ENCODE measurements around the gene SDK2. TPM values are rescaled to one million over a fixed set of nuclear protein-coding genes. Genes with fewer than 3 reads are reported as not detected.

The SDK2 gene
- total and polyA plus RNA-seq, 2 experiments from 2014 or later, result 0.74 to 5.1 TPM

DNA sequence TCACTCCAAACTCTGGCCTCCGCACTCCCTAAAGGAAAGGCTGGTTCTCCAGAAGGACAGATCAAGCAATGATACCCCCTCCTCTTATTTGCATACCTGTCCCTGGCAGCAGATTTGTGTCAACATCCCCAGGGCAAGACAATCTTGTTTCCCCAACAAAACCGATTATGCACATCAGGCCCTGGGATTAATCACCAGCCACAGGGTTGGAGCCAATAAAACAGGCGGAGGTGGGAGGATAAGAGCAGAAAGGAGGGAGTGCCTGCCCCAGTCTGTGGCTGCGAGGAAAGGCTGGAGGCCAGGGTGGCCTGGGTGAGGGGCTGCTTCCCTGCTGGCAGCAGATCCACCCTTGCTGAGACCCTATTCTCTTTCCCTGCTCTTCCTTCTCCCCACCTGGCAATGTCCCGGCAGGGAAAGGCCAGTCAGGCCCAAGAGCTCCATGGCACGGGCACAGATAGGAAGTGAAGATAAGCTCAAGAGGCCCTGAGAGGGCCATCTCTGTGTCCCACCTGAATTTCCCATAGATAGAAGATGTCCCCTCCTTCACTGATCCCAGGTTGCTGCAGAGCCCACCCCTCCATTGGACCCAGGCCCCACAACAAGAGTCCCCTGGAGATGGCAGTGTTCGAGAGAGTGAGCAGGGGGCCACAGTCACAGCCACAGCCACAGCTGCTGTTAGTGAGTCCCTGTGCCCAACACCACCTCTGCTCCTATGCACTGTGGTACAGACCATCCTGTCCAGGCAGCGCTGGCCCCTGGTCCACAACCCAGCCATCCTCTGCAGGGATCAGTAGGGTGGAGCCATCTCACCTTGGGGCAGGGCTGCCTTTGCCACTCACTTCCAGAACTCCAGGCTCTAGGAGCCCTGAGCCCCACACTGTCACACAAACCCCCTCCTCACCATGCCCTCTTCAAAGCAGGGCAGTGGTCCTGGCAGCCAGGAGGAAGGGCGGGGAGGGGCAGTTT is 137.5 kb downstream of the SDK2 start:
- Histone ChIP-seq H3F3A (replicated peaks; ENCODE audit: low read depth) (no peaks in the 10 kb centered on the region), H3K4me1 (ENCODE audit: insufficient read depth) (no peaks in the 10 kb centered on the region), H3K9me2 (ENCODE audit: insufficient read depth) (no peaks in the 10 kb centered on the region), H3K27ac (ENCODE audit: low read depth) (no peak overlapping the region), H4K20me1 (replicated peaks; ENCODE audit: insufficient read depth) (no peaks in the 10 kb centered on the region), H2AFZ (no peak overlapping the region), H3K4me3 (no peak overlapping the region), H3K36me3 (ENCODE audit: insufficient read depth) (no peaks in the 10 kb centered on the region), H3K4me2 (no peak overlapping the region), H3K79me2 (replicated peaks; ENCODE audit: insufficient read depth) (no peaks in the 10 kb centered on the region), H3K27me3 (ENCODE audit: insufficient read depth) (no peaks in the 10 kb centered on the region)
- Mint-ChIP-seq H3K9me3 (no peaks in the 10 kb centered on the region; the same call in 2 of the 3 replicates), H3K4me1 (no peaks in the 10 kb centered on the region; the same call in 2 of the 3 replicates), H3K27me3 (ENCODE audit: insufficient read depth, low read depth, poor library complexity) (peaks cover 11% of the 10 kb centered on the region), H3K27ac (no peak overlapping the region; the same call in 1 of the 2 replicates), H3K36me3 (ENCODE audit: low read depth) (no peaks in the 10 kb centered on the region), H3K4me3 (no peak overlapping the region)
- DNase-seq (ENCODE audit: low spot score), result no peak
- no peak for ATAC-seq
- TF ChIP-seq POLR2AphosphoS5 (IDR thresholded peaks at IDR 0.05; ENCODE audit: low read depth) (no peak), EZH2 (IDR thresholded peaks at IDR 0.05; ENCODE audit: low read depth, unreplicated experiment) (no peak), CREB1 (CRISPR knock-in tag; IDR thresholded peaks at IDR 0.05; ENCODE audit: low read depth) (no peak), STAT1 (IDR thresholded peaks at IDR 0.05; ENCODE audit: unreplicated experiment) (no peak), EZH2phosphoT487 (IDR thresholded peaks at IDR 0.05; ENCODE audit: unreplicated experiment) (no peak), JUNB (IDR thresholded peaks at IDR 0.05; ENCODE audit: unreplicated experiment) (no peak), ZNF114 (CRISPR knock-in tag; IDR thresholded peaks at IDR 0.05) (no peak), ZNF331 (CRISPR knock-in tag; IDR thresholded peaks at IDR 0.05; ENCODE audit: low read depth) (no peak), NANOG (IDR thresholded peaks at IDR 0.05; ENCODE audit: borderline replicate concordance) (no peak)
- TF ChIP-seq, protein P1, sequence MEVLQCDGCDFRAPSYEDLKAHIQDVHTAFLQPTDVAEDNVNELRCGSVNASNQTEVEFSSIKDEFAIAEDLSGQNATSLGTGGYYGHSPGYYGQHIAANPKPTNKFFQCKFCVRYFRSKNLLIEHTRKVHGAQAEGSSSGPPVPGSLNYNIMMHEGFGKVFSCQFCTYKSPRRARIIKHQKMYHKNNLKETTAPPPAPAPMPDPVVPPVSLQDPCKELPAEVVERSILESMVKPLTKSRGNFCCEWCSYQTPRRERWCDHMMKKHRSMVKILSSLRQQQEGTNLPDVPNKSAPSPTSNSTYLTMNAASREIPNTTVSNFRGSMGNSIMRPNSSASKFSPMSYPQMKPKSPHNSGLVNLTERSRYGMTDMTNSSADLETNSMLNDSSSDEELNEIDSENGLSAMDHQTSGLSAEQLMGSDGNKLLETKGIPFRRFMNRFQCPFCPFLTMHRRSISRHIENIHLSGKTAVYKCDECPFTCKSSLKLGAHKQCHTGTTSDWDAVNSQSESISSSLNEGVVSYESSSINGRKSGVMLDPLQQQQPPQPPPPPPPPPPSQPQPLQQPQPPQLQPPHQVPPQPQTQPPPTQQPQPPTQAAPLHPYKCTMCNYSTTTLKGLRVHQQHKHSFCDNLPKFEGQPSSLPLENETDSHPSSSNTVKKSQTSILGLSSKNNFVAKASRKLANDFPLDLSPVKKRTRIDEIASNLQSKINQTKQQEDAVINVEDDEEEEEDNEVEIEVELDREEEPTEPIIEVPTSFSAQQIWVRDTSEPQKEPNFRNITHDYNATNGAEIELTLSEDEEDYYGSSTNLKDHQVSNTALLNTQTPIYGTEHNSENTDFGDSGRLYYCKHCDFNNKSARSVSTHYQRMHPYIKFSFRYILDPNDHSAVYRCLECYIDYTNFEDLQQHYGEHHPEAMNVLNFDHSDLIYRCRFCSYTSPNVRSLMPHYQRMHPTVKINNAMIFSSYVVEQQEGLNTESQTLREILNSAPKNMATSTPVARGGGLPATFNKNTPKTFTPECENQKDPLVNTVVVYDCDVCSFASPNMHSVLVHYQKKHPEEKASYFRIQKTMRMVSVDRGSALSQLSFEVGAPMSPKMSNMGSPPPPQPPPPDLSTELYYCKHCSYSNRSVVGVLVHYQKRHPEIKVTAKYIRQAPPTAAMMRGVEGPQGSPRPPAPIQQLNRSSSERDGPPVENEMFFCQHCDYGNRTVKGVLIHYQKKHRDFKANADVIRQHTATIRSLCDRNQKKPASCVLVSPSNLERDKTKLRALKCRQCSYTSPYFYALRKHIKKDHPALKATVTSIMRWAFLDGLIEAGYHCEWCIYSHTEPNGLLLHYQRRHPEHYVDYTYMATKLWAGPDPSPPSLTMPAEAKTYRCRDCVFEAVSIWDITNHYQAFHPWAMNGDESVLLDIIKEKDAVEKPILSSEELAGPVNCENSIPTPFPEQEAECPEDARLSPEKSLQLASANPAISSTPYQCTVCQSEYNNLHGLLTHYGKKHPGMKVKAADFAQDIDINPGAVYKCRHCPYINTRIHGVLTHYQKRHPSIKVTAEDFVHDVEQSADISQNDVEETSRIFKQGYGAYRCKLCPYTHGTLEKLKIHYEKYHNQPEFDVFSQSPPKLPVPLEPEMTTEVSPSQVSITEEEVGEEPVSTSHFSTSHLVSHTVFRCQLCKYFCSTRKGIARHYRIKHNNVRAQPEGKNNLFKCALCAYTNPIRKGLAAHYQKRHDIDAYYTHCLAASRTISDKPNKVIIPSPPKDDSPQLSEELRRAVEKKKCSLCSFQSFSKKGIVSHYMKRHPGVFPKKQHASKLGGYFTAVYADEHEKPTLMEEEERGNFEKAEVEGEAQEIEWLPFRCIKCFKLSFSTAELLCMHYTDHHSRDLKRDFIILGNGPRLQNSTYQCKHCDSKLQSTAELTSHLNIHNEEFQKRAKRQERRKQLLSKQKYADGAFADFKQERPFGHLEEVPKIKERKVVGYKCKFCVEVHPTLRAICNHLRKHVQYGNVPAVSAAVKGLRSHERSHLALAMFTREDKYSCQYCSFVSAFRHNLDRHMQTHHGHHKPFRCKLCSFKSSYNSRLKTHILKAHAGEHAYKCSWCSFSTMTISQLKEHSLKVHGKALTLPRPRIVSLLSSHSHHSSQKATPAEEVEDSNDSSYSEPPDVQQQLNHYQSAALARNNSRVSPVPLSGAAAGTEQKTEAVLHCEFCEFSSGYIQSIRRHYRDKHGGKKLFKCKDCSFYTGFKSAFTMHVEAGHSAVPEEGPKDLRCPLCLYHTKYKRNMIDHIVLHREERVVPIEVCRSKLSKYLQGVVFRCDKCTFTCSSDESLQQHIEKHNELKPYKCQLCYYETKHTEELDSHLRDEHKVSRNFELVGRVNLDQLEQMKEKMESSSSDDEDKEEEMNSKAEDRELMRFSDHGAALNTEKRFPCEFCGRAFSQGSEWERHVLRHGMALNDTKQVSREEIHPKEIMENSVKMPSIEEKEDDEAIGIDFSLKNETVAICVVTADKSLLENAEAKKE (CRISPR knock-in tag; IDR thresholded peaks at IDR 0.05), result no peak
- TF ChIP-seq, protein P2, sequence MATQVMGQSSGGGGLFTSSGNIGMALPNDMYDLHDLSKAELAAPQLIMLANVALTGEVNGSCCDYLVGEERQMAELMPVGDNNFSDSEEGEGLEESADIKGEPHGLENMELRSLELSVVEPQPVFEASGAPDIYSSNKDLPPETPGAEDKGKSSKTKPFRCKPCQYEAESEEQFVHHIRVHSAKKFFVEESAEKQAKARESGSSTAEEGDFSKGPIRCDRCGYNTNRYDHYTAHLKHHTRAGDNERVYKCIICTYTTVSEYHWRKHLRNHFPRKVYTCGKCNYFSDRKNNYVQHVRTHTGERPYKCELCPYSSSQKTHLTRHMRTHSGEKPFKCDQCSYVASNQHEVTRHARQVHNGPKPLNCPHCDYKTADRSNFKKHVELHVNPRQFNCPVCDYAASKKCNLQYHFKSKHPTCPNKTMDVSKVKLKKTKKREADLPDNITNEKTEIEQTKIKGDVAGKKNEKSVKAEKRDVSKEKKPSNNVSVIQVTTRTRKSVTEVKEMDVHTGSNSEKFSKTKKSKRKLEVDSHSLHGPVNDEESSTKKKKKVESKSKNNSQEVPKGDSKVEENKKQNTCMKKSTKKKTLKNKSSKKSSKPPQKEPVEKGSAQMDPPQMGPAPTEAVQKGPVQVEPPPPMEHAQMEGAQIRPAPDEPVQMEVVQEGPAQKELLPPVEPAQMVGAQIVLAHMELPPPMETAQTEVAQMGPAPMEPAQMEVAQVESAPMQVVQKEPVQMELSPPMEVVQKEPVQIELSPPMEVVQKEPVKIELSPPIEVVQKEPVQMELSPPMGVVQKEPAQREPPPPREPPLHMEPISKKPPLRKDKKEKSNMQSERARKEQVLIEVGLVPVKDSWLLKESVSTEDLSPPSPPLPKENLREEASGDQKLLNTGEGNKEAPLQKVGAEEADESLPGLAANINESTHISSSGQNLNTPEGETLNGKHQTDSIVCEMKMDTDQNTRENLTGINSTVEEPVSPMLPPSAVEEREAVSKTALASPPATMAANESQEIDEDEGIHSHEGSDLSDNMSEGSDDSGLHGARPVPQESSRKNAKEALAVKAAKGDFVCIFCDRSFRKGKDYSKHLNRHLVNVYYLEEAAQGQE (IDR thresholded peaks at IDR 0.05; ENCODE audit: unreplicated experiment), result no peak
- TF ChIP-seq, protein P3, sequence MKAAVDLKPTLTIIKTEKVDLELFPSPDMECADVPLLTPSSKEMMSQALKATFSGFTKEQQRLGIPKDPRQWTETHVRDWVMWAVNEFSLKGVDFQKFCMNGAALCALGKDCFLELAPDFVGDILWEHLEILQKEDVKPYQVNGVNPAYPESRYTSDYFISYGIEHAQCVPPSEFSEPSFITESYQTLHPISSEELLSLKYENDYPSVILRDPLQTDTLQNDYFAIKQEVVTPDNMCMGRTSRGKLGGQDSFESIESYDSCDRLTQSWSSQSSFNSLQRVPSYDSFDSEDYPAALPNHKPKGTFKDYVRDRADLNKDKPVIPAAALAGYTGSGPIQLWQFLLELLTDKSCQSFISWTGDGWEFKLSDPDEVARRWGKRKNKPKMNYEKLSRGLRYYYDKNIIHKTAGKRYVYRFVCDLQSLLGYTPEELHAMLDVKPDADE (IDR thresholded peaks at IDR 0.05), result no peak
- TF ChIP-seq, protein P4, sequence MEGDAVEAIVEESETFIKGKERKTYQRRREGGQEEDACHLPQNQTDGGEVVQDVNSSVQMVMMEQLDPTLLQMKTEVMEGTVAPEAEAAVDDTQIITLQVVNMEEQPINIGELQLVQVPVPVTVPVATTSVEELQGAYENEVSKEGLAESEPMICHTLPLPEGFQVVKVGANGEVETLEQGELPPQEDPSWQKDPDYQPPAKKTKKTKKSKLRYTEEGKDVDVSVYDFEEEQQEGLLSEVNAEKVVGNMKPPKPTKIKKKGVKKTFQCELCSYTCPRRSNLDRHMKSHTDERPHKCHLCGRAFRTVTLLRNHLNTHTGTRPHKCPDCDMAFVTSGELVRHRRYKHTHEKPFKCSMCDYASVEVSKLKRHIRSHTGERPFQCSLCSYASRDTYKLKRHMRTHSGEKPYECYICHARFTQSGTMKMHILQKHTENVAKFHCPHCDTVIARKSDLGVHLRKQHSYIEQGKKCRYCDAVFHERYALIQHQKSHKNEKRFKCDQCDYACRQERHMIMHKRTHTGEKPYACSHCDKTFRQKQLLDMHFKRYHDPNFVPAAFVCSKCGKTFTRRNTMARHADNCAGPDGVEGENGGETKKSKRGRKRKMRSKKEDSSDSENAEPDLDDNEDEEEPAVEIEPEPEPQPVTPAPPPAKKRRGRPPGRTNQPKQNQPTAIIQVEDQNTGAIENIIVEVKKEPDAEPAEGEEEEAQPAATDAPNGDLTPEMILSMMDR (conservative IDR thresholded peaks at IDR 0.05; ENCODE audit: low read depth in 2 of 2), result no peak
